RWPE1 (cell line): ENCODE measurements around the gene GPRC5D.
A peak's percentile ranks its signal among the peaks of the same experiment; 100 is the strongest.

Source experiments
- CTCF ChIA-PET: fragments of 350-600 bp; sonication (Branson Sonifier 250); formaldehyde crosslinking; extraction: SDS; loops from one replicate; lab custom pipeline; 2021; lab: Yijun Ruan, JAX
- POLR2A ChIA-PET: fragments of 400-600 bp; formaldehyde crosslinking; extraction: SDS; loops from one replicate; lab custom pipeline; 2020; ENCODE audit warnings: antibody characterized with exemption; ENCODE audit not compliant: low non-redundant PET; lab: Yijun Ruan, JAX
- DNase-seq: peaks from one replicate; pipeline ENCODE4 v3.0.0; 2012; ENCODE audit warnings: low spot score
- H3K27ac ChIP-seq: fragments of 450-650 bp; 2 replicates; pipeline ENCODE4 v1.5.1; 2017
- CTCF ChIP-seq: fragments of 450-650 bp; conservative IDR thresholded peaks from 2 replicates; pipeline ENCODE4 v1.5.1; 2017; ENCODE audit warnings: low read depth, mild to moderate bottlenecking

The GPRC5D gene

GRCh38 chr12:12983420-12984035, 31.6 kb upstream of the GPRC5D start:
- TF ChIP-seq CTCF: peak; percentile 50
- ChIA-PET POLR2A (no interaction called here), CTCF (interaction anchor here (0.7 to 1.2 kb wide), 8 partner anchors 10 to 196 kb away, joined by 3 to 5 read pairs (median 4); no protein-coding TSS in a partner anchor)
- DNase-seq: peak; percentile 57
- H3K27ac ChIP-seq: no peak overlapping the region

GRCh38 chr12:12982331-12982730, 30.4 kb upstream of the GPRC5D start:
- CTCF ChIA-PET: interaction anchor here (0.7 to 0.9 kb wide), 2 partner anchors 33 to 202 kb away, joined by 3 to 5 read pairs; no protein-coding TSS in a partner anchor

GRCh38 chr12:12979731-12980259, 27.8 kb upstream of the GPRC5D start:
- ChIA-PET POLR2A (no interaction called here), CTCF (interaction anchor here (0.5 to 0.8 kb wide), 2 partner anchors 84 to 132 kb away, joined by 3 read pairs; no protein-coding TSS in a partner anchor)
- peak overlapping the region; percentile 75 for H3K27ac ChIP-seq
- no peak for TF ChIP-seq CTCF
- DNase-seq: peak; percentile 64

More at GRCh38 chr12:12982331-12982730, 30.4 kb upstream of the GPRC5D start:
- TF ChIP-seq CTCF: no peak
- POLR2A ChIA-PET: no interaction called here
- DNase-seq: no peak
- no peak overlapping the region for H3K27ac ChIP-seq

- H3K27ac ChIP-seq: peak overlapping the region; percentile 75
- ChIA-PET POLR2A (no interaction called here), CTCF (interaction anchor here (0.8 kb wide), 1 partner anchor 83 kb away, joined by 3 read pairs; no protein-coding TSS in a partner anchor)
- no peak for TF ChIP-seq CTCF
- no peak for DNase-seq
These were observed 27.2 kb upstream of the GPRC5D start for GRCh38 chr12:12979126-12979525.

- ChIA-PET POLR2A (no interaction called here), CTCF (interaction anchor here (1.4 kb wide), 1 partner anchor 140 kb away, joined by 3 read pairs; no protein-coding TSS in a partner anchor)
- no peak for TF ChIP-seq CTCF
- DNase-seq: no peak
- H3K27ac ChIP-seq: no peak overlapping the region; the same call in 1 of the 2 replicates
These were observed 25.3 kb upstream of the GPRC5D start for GRCh38 chr12:12977231-12977630.

GRCh38 chr12:12976366-12976765, 24.4 kb upstream of the GPRC5D start:
- TF ChIP-seq CTCF: no peak
- DNase-seq: peak; percentile 81
- H3K27ac ChIP-seq: no peak overlapping the region
- ChIA-PET CTCF (interaction anchor here (0.6 to 1.4 kb wide), 2 partner anchors 103 to 140 kb away, joined by 3 to 4 read pairs; no protein-coding TSS in a partner anchor), POLR2A (no interaction called here)
